ENCODE data around the gene S100A14.

- TF ChIP-seq SMC3 (IDR thresholded peaks at IDR 0.05) (no peak), REST (IDR thresholded peaks at IDR 0.05) (no peak), E2F6 (IDR thresholded peaks at IDR 0.05; ENCODE audit: borderline replicate concordance, low read depth) (no peak), CTCF (IDR thresholded peaks at IDR 0.05) (no peak), CBX2 (IDR thresholded peaks at IDR 0.05; ENCODE audit: borderline replicate concordance, low read depth) (no peak)
These were observed 14.3 kb upstream of the S100A14 start for GRCh38 chr1:153630384-153630783.

All from A549 (cell line).